ENCODE measurements around the gene EPS8L3.

DNA sequence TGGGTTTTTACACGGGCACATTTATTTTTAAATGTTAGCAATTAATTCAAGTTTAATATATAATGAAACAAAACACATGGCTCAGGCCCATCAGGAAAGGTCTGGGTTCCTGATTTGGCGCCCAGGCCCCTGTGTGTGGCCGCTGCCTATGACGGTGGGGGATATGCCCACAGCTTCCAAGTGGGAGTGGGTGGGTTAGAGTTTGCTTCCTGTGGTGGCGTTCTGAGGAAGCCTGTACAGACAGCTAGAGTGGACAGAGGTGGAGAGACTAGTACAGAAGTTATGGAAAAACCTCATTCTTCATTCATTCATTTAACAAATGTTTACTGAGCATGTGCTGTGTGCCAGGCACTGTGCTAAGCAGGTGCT lies 22.4 kb upstream of the EPS8L3 start:
- TF ChIP-seq SP1 (IDR thresholded peaks at IDR 0.05) = no peak
- TF ChIP-seq, protein P1, sequence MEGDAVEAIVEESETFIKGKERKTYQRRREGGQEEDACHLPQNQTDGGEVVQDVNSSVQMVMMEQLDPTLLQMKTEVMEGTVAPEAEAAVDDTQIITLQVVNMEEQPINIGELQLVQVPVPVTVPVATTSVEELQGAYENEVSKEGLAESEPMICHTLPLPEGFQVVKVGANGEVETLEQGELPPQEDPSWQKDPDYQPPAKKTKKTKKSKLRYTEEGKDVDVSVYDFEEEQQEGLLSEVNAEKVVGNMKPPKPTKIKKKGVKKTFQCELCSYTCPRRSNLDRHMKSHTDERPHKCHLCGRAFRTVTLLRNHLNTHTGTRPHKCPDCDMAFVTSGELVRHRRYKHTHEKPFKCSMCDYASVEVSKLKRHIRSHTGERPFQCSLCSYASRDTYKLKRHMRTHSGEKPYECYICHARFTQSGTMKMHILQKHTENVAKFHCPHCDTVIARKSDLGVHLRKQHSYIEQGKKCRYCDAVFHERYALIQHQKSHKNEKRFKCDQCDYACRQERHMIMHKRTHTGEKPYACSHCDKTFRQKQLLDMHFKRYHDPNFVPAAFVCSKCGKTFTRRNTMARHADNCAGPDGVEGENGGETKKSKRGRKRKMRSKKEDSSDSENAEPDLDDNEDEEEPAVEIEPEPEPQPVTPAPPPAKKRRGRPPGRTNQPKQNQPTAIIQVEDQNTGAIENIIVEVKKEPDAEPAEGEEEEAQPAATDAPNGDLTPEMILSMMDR (IDR thresholded peaks at IDR 0.05; ENCODE audit: low read depth, low read length, missing input control) = no peak
- TF ChIP-seq RXRA (IDR thresholded peaks at IDR 0.05) = no peak
- TF ChIP-seq YY1 (IDR thresholded peaks at IDR 0.05) = no peak
- TF ChIP-seq, protein P2, sequence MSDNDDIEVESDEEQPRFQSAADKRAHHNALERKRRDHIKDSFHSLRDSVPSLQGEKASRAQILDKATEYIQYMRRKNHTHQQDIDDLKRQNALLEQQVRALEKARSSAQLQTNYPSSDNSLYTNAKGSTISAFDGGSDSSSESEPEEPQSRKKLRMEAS (IDR thresholded peaks at IDR 0.05) = no peak
- no peak for TF ChIP-seq RAD21 (IDR thresholded peaks at IDR 0.05)
- TF ChIP-seq, protein P3, sequence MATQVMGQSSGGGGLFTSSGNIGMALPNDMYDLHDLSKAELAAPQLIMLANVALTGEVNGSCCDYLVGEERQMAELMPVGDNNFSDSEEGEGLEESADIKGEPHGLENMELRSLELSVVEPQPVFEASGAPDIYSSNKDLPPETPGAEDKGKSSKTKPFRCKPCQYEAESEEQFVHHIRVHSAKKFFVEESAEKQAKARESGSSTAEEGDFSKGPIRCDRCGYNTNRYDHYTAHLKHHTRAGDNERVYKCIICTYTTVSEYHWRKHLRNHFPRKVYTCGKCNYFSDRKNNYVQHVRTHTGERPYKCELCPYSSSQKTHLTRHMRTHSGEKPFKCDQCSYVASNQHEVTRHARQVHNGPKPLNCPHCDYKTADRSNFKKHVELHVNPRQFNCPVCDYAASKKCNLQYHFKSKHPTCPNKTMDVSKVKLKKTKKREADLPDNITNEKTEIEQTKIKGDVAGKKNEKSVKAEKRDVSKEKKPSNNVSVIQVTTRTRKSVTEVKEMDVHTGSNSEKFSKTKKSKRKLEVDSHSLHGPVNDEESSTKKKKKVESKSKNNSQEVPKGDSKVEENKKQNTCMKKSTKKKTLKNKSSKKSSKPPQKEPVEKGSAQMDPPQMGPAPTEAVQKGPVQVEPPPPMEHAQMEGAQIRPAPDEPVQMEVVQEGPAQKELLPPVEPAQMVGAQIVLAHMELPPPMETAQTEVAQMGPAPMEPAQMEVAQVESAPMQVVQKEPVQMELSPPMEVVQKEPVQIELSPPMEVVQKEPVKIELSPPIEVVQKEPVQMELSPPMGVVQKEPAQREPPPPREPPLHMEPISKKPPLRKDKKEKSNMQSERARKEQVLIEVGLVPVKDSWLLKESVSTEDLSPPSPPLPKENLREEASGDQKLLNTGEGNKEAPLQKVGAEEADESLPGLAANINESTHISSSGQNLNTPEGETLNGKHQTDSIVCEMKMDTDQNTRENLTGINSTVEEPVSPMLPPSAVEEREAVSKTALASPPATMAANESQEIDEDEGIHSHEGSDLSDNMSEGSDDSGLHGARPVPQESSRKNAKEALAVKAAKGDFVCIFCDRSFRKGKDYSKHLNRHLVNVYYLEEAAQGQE (IDR thresholded peaks at IDR 0.05) = no peak

Data from liver (tissue), 3 donors.